Ammon's horn (tissue), 1 donor: ENCODE measurements around the gene PEAK1.

ENCODE experiments used
- DNase-seq: peaks from one replicate; pipeline ENCODE4 v3.0.0-alpha.2; 2016; ENCODE audit warnings: low spot score

The PEAK1 gene

DNA sequence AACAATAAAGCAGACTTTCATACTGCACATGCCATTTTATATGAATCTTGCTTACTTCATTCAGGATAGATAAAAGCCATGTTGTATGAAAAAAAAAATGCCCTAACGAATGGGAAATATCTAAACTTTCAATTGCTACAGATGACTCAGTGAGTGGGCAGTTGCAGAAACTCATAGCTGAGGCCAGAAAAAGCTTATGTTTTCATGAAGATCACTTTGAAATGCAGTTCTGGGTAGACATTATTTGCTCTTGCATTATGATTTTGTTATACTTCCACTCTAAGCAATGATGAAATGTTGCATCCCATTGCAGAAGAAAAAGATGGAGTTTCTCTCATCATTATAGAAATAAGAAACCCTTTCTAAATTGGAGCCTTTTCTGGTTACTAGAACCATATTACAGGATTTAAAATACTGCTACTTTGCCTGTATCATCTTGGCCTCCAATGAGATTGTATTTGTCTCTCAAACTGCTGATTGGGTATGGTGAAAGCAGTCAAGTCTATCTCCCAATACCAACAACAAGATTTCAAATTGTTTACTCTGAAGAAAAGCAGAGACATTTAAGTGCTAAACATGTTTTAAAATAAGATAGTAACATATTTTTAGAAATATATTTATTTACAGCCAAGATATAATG, 17.0 kb downstream of the PEAK1 start:
- peak; percentile 20 for DNase-seq

GRCh38 chr15:77400258-77400657, 19.6 kb downstream of the PEAK1 start:
- no peak for DNase-seq

- no peak for DNase-seq
Observed at GRCh38 chr15:77398927-77399326, 21.0 kb downstream of the PEAK1 start.

DNA sequence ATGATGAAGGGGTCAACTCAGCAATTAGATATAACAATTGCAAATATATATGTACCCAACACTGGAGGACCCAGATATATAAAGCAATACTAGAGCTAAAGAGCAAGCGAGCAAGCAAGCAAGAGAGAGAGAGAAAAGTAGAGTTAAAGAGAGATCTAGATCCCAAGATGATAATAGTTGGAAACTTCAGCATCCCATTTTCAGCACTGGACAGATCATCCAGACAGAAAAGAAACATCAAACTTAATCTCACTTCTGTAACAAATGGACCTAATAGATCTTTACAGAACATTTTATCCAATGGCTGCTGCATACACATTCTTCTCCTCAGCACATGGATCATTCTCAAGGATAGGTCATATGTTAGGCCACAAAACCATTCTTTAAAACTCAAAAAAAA, 23.2 kb downstream of the PEAK1 start:
- no peak for DNase-seq

DNA sequence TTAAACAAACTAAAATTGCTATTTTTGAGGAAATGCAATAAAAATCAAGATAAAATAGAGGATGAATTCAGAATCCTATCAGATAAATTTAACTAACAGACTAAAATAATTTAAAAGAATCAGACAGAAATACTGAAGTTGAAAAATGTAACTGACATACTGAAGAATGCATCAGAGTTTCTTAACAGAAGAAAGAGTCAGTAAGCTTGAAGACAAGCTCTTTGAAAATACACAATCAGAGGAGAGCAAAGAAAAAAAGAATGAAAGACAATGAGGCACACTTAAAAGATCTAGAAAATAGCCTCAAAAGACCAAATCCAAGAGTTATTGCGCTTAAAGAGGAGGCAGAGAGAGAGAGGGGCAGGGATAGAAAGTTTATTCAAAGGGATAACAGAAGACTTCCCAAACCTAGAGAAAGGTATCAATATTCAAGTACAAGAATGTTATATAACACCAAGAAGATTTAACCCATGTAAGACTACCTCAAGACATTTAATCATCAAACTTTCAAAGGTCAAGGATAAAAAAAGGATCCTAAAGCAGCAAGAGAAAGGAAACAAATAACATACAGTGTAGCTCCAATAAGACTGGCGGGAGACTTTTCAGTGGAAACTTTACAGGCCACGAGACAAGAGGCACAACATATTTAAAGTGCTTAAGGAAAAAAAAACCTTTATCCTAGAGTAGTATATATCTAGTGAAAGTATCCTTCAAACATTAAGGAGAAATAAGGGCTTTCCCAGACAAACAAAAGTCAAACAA, 24.7 kb downstream of the PEAK1 start:
- DNase-seq, result no peak

- no peak for DNase-seq
Observed at GRCh38 chr15:77393471-77393840, 26.4 kb downstream of the PEAK1 start.

DNA sequence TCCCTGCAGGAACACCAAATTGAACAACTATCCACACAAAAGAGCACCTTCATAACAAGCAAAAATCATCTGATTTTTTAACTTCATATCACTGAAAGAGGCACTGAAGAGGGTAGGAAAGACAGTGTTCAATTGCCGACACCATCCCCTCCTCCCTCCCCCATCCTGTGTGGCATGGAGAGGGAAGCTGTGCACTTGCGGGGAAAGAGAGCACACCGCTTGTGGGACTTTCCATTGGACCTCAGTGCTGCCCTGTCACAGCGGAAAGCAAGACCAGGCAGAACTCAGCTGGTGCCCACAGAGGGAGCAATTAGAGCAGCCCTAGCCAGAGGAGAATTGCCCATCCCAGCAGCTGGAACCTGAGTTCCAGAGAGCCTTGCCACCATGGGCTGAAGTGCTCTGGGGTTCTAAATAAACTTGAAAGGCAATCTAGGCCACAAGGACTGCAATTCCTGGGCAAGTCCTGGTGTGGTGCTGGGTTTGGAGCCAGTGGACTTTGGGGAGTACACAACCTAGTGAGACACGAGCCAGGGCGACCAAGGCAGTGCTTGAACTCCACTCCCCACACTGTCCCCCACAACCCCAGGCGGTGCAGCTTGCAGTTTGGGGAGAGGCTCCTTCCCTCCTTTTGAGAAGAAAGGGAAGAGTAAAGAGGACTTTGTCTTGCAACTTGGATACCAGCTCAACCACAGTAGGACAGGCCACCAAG, 27.0 kb downstream of the PEAK1 start:
- DNase-seq, result no peak

DNA sequence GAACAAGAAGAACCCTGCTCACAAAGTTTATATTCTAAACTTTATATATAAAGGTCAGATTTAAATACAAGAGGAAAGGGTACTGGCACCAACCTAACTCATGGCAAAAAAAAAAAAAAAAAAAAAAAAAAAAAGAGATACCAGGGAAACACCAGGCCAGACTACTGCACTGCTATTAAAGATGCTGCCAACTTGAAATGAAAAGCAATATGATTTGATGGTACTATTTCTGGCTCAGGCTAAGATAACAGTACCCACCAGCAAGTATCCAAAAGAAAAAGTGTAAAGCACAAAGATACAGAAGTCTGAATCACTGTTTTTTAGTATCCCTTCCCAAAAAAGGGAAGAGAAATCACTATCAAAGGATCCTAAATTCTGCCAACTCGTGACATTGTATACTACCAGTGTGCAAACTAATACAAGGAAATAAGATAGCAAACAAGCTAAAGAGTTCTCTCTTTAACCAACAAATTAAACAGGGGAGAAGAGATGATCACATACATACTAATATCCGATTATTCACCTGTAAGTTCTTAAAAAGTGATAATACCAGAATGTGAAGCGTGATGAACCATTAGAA, 28.4 kb downstream of the PEAK1 start:
- DNase-seq, result no peak

DNA sequence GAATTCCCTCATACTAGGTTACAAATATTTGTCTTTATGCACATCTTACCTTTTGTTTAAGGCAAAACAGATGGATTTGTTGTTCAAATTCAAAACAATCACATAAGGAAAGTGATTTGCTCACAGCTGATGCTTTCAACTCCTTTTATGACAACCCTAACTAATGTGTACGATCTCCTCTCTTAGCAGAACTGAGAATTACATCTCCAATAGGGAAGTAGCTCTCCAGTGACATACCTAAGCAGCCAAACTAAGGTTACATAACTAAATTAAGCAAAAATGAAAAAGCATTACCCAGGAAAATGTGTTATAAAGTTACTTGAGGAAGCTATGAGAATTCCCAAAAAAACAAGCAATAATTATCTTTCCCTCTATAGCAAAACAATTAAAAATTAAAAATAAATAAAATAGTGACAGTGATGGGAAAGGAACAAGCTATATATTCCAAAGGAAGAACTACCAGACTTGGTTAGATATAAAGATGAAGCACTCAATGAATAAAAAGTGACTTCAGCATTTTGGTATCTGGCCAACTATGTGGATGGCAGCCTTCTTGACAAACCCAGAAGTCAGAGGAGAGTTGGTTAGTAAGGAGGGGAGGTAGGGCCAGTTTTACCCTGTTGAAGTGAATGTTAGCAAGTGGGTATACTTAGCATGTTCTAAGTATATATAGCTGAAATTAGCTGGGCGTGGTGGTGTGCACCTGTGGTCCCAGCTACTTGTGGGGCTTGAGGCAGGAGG, 32.4 kb downstream of the PEAK1 start:
- DNase-seq, result no peak

- DNase-seq, result no peak
Observed at GRCh38 chr15:77386626-77387025, 33.3 kb downstream of the PEAK1 start.

- DNase-seq, result no peak
Observed at GRCh38 chr15:77384589-77385359, 35.1 kb downstream of the PEAK1 start.

DNA sequence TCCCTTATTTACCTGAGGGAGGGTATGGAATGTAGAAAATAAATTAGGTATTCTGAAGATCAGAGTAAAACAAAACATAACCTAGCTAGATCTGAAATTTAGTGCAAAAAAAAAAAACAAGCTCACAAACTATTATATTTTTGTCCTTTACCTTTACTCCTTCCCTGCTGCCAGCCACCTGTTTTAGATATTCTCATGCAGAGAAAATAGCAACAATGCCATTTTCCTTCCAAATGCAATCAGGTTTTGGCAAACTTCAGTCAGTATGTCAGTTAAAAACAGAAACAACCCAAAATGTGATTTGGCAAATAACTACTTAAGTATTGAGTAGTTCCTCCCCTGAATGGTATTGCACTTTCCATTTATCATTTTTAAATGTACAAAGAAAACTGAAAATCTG, 35.8 kb downstream of the PEAK1 start:
- no peak for DNase-seq

- DNase-seq, result no peak
Observed at GRCh38 chr15:77380033-77380432, 39.9 kb downstream of the PEAK1 start.

- DNase-seq, result no peak
Observed at GRCh38 chr15:77376770-77377169, 43.1 kb downstream of the PEAK1 start.

DNA sequence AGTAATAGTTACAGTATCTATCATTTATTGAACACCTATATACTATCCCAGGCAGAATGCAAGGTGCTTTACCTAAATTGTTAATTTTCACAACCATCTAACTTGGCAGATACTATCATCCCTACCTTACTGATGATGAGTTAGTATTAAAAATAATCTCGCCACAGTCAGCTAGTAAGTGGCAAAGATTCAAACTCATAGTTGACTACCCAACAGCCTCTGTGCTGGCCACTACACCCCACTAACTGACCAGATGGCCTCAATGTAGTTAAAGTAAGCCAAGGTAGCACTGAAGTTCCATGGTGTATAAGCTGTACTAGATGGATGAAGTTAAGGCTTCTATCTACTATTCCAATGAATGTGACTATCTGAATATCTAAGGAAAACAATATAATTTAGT, 44.8 kb downstream of the PEAK1 start:
- DNase-seq, result no peak

DNA sequence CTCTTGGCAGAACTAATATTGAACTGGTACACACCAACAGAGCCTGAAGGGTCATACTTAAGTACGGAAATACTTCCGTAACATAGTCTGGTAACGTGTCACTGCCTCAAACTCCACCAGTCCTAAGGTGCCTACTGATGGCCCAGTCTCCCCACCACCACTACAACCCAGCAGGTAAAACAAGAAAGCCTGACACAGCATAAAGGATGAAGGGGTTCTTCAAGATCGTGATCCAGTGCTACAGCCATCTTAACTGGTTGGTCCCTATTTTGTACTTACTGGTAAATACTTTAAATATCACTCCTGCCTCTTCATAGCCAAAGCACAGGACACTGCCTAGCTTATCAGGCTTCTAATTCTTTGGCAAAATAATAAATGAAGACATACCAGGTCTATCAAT, 46.5 kb downstream of the PEAK1 start:
- DNase-seq, result no peak

DNA sequence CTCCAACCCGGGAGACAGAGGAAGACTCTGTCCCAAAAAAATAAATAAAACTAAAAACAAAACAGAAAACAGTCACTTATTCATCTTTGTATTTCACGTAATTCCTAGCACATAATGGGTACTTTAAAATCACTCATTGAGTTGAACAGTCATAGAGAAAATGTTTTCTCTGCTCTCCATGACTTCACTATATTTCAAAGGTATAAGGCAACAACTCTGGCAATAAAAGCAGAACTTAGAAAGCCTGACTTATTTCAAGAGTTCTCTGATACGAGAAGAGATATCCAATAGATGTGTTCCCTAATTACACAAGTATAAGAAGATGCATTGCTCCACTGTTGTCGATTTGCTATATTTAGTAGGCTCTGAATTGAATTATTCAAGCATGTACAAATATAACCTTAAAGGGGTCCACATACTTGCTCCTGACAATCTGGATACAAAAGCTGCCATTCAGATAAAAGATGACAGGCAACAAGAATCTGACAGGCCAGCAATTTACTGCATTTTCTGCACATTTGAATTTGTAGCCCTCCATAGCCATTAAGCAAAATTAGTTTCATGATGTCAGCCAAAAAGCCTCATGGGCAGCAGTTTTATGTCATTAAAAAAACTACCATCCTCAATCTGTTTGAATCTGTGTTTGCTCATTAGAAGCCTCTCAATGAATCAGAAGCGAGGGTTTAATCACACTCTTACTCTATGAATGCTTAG, 47.9 kb downstream of the PEAK1 start:
- DNase-seq, result no peak

DNA sequence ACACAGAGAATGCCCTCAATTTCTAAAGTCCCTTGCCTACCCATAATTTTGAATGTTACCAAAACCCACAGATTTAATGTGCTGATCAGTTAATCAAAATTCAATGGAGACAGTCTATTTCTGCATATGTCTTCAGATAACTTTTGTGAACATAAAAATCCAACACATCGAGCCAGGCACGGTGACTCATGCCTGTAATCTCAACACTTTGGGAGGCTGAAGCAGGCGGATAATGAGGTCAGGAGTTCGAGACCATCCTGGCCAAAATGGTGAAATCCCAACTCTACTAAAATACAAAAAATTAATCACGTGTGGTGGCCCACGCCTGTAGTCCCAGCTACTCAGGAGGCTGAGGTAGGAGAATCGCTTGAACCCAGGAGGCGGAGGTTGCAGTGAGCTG, 49.3 kb downstream of the PEAK1 start:
- no peak for DNase-seq

GRCh38 chr15:77369168-77369567, 50.7 kb downstream of the PEAK1 start:
- DNase-seq, result no peak

DNA sequence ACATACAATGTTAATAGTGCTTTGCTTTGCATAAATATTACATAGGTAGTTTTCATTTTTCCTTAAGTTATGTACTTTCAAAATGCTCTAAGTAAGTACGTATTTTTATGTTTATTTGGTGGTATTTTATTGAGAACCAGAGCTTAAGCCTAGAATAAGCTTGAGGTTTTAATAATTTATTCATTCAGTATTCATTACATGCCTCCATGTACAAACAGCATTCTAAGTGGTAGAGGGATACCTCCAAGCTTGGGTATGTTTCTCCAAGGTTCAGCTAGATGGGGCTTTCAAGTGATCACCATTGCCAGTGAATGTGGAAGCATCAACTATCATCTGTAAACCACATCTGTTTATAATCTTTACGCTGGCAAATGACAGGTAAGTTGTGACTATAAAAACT, 52.3 kb downstream of the PEAK1 start:
- DNase-seq, result no peak

DNA sequence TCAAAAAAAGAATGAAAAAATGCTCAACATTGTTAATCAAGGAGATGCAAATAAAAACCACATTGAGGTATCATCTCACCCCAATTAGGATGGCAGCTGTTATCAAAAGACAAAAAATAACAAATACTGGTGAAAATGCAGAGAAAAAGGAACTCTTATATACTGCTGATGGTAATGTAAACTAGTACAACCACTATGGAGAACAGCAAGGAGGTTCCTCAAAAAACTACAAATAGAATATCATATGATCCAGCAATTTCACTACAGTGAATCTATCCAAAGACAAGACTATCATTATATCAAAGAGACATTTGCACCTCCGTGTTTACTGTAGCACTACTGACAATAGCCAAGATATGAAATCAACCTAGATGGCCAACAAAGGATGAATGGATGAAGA, 58.4 kb downstream of the PEAK1 start:
- no peak for DNase-seq
